HG03060 (cell line): ENCODE data around the gene GRIK3.
"Not testable (repeated sequence)": the region's sequence is repeated elsewhere in the genome, so short reads cannot be mapped to it uniquely, and the experiment has no call there.

Experiments used
- ATAC-seq: cut with Tn5 transposase; IDR thresholded peaks from one replicate; pipeline ENCODE4 v1.9.1; 2021; ENCODE audit warnings: low read depth, moderate number of reproducible peaks; ENCODE audit not compliant: unreplicated experiment

The GRIK3 gene

GRCh38 chr1:37034121-37035013, at the start of gene GRIK3:
GRIK3 (minus strand) TSS chr1:37034515; CDS start chr1:37034108, 407 bp downstream.
- ATAC-seq = no peak

GRCh38 chr1:37084013-37084412, 49.7 kb upstream of the GRIK3 start:
- ATAC-seq = no peak

- no peak for ATAC-seq
These were observed 49.3 kb upstream of the GRIK3 start for GRCh38 chr1:37083603-37084002.

GRCh38 chr1:37080296-37080986, 46.1 kb upstream of the GRIK3 start:
- not testable (repeated sequence) for ATAC-seq

GRCh38 chr1:37078866-37079265, 44.6 kb upstream of the GRIK3 start:
- ATAC-seq = no peak

GRCh38 chr1:37076168-37076567, 41.9 kb upstream of the GRIK3 start:
- ATAC-seq = no peak

GRCh38 chr1:37073854-37074379, 39.6 kb upstream of the GRIK3 start:
- ATAC-seq = no peak

GRCh38 chr1:37073152-37073853, 39.0 kb upstream of the GRIK3 start:
- no peak for ATAC-seq

- no peak for ATAC-seq
These were observed 37.5 kb upstream of the GRIK3 start for GRCh38 chr1:37071829-37072228.

- no peak for ATAC-seq
These were observed 35.8 kb upstream of the GRIK3 start for GRCh38 chr1:37070126-37070525.

GRCh38 chr1:37069406-37069805, 35.1 kb upstream of the GRIK3 start:
- no peak for ATAC-seq

GRCh38 chr1:37068897-37069296, 34.6 kb upstream of the GRIK3 start:
- no peak for ATAC-seq

- ATAC-seq = no peak
These were observed 33.9 kb upstream of the GRIK3 start for GRCh38 chr1:37068260-37068659.

GRCh38 chr1:37064039-37064438, 29.7 kb upstream of the GRIK3 start:
- ATAC-seq = no peak

GRCh38 chr1:37059346-37059745, 25.0 kb upstream of the GRIK3 start:
- no peak for ATAC-seq

GRCh38 chr1:37058424-37058988, 24.2 kb upstream of the GRIK3 start:
- no peak for ATAC-seq

GRCh38 chr1:37056325-37056724, 22.0 kb upstream of the GRIK3 start:
- no peak for ATAC-seq

GRCh38 chr1:37055631-37056030, 21.3 kb upstream of the GRIK3 start:
- no peak for ATAC-seq

- no peak for ATAC-seq
These were observed 18.9 kb upstream of the GRIK3 start for GRCh38 chr1:37053173-37053572.

GRCh38 chr1:37052120-37052519, 17.8 kb upstream of the GRIK3 start:
- ATAC-seq = no peak

- ATAC-seq = no peak
These were observed 17.0 kb upstream of the GRIK3 start for GRCh38 chr1:37051346-37051745.
